HG03558 (cell line): ENCODE measurements around the gene HDAC8.
"Not testable (repeated sequence)": the region's sequence is repeated elsewhere in the genome, so short reads cannot be mapped to it uniquely, and the experiment has no call there.

ENCODE experiments used
- ATAC-seq: cut with Tn5 transposase; IDR thresholded peaks from one replicate; pipeline ENCODE4 v1.9.1; 2021; ENCODE audit warnings: moderate number of reproducible peaks; ENCODE audit not compliant: unreplicated experiment; ENCODE audit errors: extremely low read depth

The HDAC8 gene

DNA sequence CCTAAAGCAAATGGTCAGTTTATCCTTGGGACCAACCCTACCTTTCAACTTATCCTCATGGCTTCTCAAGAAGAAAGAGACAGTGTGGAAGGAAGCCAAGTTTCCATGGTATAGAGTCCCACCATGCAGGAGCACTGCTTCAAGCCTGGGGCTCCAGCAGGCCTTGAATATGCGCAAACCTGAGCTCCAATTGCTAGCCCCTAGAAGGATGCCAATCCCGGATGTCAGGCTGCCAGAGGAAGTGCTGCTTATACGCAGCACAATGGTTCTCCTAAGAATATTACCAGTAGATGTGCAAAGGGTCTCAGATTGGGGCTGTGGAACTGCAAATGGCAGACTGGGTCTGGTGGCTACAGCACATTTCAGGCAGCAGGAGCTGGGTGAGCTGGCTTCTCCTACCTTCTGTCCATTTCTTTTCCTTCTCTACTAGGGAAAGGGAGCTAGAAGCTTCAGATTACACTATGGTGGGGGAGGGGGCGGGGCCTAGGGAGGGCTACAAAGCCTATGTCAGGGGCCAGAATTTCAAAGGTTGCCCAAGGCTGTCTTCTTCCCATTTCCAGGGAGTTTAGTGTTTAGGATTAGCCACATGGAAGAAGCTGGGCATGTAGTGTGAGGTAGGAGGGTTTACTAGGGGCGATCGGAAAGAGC, 226.2 kb downstream of the HDAC8 start:
- no peak for ATAC-seq

DNA sequence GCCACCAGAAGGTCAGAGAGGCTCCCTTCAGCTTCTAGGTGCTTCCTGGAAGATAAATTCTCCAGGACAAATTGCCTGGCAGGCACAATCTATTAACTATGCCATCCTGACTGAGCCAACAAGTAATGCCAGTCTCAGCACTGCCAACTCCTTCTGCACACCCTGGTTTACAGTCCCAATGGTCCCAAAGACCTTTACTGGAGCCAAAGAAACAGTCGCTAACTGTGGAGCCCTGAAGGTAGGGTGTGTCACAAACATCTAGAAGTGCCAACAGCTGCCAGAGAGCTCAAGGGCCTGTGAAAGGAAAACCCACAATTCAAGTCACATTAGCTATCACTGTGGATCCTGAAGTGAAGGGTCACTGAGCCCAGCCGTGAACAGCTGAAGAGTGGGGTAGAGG, 232.0 kb downstream of the HDAC8 start:
- ATAC-seq, result no peak

DNA sequence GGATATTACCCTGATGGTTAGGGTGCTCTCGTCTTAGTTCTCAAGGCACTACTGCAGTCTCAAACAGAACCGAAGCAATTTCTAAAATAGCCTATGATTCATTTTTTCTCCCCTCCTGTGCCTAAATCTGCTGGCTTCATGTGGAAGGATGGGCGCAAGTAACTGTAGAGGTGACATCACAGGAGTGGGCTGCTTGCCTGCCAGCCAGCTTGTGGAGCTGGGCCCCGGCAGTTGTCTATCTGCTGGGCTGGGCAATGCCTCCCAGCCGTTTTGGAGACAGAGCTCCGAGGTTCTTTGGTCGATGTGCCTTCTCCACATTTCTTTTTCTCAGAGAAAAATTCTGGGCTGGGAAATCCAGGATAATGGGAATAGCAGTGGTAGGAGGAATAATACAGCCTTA, 232.6 kb downstream of the HDAC8 start:
- ATAC-seq, result no peak

DNA sequence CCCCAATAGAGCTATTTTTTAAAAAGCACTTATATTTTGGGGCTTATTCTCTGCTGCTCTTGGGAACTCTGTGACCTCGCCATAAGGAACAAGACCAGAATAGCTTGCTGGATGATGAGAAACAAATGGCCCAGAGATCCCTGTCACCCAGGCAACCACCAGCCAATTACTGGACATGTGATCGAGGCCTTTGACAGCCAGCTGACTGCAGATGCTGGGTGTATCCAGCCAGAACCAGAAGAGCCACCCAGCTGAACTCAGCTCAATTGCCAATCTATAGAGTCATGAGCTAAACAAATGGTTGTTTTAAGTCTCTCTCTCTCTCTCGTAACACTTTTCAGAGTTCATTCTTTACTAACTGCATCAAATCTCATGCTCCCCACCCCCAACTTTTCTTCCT, 242.5 kb downstream of the HDAC8 start:
- no peak for ATAC-seq

DNA sequence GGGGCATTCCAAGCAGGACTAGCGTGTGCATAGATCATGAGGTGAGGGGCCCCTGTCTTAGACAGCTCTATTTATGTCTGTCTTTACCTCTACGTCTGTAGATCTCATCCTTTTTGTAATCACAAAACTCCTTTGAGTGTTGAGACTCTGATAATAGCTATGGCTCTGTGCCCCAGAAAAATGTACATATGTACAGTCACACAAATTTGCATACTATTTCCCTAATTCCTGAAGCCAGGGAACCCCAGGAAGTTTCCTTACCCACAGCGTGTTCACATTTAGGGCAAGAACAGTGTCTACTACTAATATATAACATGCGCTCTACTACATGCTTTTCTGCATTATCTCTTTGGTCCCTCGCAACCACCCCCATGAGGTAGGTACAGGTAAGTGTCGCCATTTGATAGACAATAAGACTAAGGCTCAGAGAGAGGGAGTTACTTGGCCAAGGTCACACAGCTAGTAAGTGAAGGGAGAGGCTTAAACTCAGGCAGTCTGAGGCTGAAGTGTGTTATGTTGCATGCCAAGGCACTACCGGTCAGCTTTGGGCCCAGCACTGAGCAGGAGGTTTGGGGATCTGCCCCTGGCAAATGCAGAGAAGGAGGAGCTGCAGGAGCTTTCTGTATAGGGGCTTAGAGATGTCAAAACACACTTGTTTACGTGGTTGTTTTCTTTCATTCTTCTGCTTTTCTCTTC, 245.9 kb downstream of the HDAC8 start:
- no peak for ATAC-seq

DNA sequence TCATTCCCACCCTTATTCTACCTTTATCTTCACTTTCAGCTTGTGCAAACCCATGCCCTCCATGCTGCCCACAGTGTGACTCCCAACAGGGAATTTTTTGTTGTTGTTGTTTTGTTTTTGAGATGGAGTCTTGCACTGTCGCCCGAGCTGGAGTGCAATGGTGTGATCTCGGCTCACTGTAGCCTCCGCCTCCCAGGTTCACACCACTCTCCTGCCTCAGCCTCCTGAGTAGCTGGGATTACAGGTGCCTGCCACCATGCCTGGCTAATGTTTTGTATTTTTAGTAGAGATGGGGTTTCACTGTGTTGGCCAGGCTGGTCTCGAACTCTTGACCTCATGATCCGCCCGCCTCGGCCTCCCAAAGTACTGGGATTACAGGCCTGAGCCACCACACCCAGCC, 253.0 kb downstream of the HDAC8 start:
- not testable (repeated sequence) for ATAC-seq

DNA sequence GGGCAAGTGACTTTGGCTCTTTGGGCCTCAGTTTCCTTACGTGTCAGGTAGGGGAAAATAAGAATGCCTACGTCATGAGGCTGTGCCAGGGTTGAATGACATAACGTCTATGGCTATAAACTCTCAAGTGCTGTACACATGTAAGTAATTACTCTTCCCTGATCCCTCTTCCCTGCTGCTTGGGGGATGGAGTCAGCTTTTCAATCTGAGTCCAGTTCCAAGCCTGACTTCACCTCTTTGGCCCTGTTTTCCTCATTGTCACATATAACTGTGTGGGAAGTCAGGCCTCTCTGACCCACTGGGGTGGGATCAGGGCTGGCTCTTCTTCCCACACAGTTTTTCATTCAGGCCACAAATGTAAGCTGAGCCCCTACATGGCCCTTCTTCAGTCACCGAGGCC, 255.5 kb downstream of the HDAC8 start:
- no peak for ATAC-seq

DNA sequence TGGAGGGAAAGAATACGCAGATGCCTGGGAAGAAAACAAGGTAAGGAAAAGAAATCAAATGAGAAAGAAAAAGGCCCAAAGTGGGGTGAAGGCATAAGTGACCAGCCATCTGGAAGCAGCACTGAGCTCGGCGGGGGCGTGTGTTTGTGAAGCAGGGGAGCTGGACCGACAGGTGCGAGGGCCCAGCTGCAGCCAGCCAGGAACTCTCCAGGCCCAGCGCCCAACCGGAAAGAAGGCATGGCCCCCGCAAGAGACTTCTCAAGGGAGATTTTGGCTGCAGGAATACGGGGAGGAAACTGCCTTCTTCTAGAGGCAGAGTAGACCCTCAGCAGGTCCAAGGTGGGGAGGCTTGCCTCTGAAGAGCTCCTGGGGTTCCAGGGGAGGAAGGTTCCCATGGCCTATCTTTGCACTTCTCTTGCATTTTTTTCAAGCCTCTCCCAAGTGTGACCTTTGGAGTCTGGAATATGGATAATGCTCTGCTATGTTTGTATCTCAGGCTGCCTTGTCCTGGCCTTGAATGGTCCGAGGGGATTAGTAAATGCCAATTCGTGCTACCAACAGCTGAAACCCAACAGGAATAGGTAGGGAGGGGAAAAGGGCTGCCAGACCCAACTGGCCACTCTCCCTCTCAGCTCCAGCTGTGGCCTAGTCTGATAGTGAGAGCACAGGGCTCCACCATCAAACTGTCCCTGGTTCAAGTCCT, 256.1 kb downstream of the HDAC8 start:
- no peak for ATAC-seq

DNA sequence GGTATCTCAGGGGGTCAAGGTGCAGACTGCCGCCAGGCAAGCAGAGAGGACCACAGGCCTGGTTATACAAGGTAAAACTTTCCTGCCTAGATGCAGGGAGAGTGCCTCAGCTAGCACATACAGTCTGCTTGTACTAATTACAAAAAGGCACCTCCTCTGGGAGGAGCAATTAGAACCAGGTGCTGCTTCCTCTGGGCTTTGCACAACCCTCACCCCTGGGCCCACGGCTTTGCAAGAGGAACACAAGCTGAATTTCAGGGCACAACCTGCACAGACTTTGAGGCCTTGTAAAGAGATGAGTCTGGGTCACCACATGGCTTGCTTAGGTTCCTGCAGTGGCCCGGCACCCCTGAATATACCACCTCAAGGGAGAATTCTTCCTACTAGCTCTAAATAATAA, 257.8 kb downstream of the HDAC8 start:
- ATAC-seq, result no peak

DNA sequence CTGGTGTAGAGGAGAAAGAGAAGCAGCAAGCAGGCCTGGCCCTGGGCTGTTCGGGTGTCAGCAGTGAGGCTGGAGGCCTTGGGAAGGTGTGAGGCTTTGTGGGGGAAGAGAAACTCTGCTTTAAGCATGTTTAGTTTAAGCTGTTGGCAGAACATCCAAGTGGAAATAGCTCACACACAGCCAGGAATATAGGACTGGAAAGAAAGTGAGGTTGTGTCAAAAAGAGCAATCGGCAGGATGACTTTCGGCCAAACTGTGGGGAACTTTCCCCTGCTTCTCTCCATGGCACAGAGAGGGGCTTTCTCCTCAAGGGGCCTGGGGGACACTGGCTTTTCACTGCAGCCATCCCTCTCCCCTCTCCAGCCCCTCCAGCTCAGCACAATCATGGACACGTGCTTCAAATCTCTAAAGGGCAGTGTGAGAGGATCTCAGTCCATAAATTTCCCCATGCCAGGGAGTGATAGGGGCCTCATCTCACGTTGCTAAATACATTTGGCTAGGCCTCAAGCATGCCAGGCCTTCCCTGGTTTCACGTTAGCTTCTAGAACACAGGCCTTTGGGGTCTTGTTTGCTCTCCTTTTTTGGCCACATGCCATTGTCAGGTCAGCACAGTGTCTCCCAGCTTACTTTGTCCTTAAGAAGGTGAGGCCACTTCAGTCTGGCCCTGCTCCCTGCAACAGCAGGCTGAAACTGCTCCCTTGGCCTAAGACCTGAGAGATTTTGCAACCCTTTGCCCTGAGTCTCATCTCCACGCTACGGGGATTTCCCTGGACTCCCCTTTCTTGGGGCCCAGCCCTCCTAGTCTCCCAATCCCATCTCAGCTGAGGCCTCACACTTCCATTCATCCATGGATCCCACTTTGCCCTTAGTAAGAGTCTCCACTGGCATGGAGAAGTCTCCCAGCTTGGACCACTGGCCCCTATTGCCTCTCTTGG, 258.7 kb downstream of the HDAC8 start:
- ATAC-seq, result no peak

DNA sequence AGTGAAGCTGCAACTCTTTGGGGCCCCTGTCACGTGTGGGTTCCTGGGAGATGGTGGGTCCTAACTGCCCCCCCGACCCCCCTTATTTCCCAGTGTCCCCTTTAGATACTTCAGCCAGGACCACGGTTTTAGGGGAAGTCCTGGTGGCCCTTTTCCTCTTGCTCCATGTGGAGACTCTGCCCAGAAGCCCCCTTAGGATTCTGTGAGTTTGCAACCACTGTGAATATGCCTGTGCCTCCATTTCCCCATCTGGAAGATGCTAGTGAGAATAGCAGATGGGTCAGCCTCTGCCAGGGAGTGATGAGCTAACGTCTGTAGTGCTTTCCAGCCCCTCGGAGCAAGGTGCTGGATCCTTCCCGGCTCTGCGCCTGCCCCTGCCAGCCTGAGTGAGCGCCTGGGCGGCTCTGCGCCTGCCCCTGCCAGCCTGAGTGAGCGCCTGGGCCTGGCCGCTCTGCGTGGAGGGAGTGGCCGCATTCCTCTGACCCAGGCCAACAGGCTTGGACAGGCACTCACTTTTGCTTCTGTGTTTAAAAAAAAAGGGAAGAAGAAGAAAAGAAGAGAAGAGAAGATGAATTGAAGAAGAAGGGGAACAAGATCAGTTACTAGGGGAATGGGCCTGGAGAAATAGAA, 260.2 kb downstream of the HDAC8 start:
- ATAC-seq, result no peak

DNA sequence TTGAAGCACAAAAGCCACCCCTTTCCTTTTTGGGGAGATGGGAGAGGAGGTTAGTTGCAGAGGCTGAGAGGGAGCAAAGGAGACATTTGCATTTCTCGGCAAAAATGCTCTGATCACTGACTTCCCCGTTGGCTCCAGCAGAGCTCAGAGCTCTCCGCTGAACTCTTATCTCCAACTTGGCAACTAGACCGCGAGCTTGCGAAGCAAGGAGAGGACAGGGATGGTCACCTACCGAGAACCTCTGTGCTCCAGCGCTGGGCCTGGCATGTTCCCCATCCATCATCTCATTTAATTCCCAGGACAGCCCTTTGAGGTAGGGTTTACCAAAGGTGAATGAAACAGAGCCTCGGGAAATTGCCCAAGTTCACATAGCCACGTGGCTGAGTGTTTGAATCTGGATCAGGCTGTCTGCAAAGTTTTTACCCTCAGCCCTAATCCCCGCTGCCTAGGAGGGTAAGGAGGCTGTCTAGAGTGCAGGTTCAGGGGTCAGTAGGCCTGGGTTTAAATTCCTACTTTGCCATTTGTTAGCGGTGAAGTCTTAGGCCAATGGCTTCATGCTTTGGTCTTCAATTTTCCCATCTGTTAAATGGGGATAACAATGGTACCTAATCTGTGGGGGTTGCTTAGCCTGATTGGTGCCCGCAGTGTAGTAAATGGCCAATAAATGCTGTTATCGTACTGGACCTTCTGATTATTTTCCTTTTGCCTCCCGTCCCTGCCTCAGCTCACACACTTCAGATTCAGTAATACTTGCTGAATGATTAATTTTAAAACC, 263.2 kb downstream of the HDAC8 start:
- ATAC-seq, result no peak

DNA sequence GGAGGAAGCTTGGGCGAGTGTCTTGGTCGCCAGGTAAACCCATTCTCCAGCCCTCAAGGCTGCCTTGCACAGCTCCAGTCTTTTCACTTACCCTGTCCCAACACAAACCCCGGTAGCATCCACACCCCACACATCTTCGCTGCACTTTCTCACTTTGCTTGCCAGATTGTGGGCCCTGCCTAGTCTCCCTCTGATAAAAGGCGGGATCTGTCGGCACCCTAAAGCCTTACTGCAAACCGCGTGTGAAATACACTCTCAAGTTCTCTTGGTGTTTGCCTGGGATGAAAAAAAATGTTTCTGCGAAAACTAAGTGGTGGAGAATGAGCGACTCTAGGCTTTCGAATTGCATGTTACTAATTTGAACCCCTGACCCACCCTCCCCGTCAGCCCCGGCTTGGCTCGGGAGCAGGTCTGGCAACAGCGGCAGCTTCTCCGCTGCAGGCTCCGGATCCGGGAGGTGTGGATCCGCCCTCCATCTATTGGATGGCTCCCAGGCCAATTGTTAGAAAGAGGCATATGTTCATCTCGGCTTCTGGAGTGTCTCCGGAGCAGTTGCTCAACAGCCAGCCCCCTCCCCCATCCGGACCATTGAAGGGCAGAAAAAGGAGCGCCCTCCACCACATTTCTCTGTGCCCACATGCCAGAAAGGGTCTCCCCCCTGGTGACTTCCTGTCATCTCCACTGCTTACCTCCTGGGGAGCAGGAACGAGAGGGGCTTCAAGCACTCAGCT, 263.9 kb downstream of the HDAC8 start:
- ATAC-seq, result no peak

DNA sequence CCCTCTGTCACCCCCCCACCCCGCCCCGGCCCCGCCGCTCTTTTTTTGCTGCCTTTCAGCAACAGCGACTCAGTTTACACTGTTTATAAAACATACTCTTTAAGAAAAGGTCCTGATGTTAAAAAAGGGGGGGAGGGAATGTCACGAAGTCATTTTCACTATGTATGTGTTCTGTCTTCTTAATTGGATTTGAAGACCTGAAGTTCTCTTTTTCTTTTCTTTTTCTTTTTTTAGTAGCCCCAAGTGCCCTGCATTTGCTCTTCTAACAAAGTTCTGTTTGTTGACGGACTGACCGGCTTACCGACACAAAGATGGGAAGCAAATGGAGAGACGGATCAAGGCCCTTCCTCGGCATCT, 264.5 kb downstream of the HDAC8 start:
- ATAC-seq, result no peak

DNA sequence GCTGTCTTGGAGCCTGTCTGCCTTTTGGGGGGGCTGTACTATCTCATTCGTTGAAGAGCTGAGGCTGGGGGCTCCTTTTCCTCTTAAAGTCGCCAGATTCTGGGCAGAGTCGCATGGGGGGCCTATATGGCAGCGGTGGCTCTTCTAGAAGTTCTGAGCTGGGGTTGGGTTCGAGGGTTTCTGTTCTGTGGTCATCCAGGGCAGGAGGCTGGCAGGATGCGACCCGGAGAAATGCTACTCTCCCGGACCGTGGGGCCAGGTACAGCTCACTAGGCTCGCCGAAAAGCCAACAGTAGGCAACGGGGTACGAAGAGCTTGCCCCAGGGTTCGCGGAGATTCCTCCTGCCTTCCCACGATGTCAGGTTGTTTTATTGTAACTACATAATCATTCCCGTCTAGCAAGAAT, 265.0 kb downstream of the HDAC8 start:
- ATAC-seq, result no peak

DNA sequence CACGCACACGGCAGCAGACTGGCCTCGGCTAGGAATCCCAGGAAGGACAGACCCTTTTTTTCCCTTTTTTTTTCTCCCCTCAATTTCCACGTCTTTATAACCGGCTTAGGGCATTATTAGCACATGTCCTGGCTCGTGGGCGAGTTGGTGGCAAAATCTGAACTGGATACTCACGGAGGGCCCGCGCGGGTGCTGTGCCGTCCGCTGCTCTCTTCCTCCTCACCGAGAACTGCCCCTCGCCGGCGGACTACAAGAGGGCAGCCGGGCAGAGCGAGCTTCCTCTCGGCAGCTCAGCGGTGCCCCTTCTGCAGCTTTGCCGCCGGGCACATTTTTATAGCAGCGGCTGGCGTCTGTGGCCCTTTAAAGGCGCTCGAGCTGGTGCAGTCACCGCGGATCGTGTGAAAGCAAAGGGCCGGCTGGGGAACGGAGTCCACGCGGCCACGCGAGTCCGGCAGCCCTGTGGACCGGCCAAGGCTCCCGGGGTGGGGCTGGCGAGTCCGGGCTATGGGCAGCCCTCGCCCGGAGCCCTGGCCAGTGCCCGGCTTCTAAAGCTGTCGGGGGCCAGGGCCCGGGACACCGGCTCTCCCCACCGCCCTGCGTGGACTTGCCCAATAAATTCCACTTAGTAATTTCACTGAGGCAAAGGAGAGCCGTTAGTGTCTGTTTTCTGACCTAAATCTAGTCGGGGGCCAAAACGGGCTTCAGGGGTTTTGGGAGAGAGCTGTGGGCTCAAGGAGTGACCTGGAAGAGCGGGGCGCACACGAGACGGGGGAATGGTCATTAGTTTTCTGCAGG, 265.6 kb downstream of the HDAC8 start:
- peak; percentile 47 for ATAC-seq

DNA sequence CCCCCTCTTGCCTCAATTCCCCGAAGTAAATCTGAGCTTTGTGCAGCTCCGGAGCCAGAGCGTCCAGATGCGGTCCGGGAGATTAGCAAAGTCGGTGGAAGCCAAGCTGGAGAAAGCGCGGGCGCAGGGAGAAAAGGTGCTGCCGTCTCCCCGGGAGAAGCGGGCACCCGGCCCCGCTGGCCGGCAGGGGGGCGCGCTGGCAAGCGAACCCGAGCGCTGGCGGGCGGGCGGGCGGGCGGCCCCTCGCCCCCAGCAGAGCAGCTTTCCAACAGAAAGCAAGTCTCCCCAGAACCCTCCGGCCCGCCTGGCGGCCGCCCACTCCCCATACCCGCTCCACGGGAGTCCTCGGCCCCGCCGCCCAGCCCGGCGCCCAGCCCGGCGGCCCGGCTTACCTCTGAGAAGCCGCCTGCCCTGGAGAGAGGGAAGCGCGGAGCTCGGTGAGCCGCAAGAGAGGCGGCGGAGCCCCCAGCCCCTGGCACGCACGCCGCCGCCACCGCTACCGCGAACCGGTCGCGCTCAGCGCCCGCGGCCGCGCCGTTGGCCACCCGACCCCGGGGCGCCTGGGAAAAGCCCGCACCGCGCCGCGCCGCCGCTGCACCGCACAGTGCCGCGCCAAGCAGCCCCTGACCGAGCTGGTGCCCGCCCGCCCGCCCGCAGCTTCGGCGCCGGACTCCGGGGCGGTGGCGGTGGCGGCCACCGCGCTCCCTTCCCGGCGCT, 266.4 kb downstream of the HDAC8 start:
- ATAC-seq, result no peak
